HG02938 (cell line): Measurements from ENCODE around the gene PARP3.

Experiments
- ATAC-seq: cut with Tn5 transposase; IDR thresholded peaks from one replicate; pipeline ENCODE4 v1.9.1; 2021; ENCODE audit warnings: mild to moderate bottlenecking, moderate library complexity; ENCODE audit not compliant: unreplicated experiment

PARP3 gene

DNA sequence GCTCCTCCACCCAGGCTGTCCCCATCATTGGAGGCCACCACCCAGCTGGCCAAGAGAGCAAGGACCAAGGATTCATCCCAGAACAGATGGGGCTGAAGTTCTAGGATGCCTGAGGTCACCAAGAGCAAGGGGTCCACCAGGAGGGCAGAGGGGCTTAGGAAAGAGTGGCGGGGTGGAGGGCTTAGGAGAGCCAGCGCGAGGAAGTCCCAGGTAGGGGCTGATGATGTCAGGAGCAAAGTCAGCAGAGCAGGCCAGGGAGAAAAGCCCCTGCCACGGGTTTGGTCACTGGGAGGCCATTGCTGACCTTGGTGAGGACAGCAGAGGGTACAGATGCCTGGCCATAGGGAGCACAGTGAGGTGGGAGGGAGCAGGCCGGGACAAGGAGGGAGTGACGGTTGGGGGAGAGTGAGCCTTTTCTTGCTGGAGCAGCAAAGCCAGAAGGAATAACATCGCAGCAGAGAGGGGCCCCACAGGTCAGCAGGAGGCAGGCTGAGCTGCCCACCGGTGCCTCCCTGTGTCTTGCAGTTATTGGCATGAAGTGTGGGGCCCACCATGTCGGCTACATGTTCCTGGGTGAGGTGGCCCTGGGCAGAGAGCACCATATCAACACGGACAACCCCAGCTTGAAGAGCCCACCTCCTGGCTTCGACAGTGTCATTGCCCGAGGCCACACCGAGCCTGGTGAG lies 5.2 kb downstream of the PARP3 start:
- ATAC-seq = no peak

DNA sequence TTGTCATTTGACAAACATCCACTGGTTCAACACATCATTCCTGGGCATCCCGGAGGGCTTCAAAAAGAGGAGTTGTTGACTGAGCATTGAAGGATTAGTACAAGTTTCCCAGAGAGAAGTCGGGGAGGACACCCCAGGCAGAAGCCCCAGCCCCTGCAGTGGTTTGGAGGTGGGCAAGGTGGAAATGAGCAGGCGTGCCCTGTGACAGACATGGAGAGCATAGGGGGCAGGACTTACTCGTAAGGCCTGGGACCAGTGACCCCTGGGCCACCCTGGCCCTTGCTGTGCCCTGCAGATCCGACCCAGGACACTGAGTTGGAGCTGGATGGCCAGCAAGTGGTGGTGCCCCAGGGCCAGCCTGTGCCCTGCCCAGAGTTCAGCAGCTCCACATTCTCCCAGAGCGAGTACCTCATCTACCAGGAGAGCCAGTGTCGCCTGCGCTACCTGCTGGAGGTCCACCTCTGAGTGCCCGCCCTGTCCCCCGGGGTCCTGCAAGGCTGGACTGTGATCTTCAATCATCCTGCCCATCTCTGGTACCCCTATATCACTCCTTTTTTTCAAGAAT lies 5.9 kb downstream of the PARP3 start:
- ATAC-seq = no peak

DNA sequence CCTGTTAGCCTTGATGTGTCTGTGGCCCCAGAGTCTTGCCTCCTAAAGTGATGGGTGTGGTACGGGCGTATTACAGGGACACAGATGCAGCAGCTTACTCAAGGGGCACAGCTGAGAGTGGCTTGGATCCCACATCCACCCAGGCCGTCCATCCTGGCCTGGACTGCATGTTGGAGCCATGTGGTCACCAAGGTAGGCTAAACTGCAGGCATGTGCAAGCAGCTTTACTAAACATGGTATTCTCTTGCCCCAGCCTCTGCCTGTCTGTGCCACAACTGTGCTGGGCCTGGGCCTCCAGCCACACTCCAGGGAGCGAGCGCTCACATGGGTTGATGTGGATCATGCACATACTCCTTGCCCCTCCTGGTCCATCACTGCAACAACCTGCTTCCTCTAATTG lies 7.0 kb downstream of the PARP3 start:
- no peak for ATAC-seq

DNA sequence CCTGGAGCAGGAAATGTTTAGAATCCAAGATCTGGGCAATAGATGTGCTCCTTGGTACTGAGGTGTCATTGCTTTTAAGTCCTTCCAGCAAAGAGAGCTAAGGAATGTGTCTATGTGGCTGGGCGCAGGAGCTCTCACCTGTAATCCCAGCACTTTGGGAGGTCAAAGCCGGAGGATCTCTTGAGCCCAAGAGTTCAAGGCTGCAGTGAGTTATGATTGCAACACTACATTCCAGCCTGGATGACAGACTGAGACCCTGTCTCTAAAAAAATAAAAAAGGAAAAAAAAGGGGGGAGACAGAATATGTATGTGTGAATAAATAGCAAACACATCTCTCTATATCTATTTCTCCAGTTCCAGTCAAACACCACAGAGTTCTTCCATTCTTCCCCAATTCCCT lies 8.7 kb downstream of the PARP3 start:
- ATAC-seq = no peak

DNA sequence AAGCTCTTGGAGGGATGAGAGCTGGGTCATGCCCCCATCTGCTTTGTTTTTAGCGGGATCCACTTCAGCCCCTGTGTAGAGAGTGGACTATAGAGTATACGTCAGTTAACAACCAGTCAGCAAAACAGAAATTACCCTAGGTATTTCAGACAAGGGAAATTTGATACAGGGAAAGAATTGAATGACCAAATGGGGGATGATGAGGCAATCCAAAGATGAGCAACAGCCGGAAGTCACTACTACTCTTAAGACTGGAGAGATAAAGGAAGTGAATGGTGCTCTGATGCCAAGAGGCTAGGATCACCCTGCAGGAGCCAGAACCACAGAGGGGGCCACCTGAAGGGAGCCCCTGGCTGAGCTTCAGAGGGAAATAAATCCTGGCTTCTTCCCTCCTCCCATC lies 11.3 kb downstream of the PARP3 start:
- ATAC-seq = no peak

DNA sequence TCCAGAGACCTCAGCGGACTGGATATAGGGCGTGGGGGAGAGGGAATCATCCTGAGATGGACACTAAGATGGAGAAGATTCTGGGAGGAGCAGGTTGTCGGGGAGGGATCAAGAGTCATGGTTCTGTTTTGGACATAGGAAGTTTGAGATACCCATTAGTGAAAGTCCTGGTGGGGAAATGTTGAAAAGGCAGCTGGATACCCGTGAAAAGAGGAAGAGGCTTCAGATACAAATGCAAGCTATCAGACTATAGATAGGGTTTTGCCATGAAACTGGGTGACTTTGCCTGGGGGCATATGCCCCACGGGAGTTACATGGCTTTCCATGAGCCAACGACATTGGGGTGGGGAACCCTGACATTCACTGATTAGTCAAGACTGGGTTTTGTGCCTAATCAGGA lies 11.9 kb downstream of the PARP3 start:
- no peak for ATAC-seq

DNA sequence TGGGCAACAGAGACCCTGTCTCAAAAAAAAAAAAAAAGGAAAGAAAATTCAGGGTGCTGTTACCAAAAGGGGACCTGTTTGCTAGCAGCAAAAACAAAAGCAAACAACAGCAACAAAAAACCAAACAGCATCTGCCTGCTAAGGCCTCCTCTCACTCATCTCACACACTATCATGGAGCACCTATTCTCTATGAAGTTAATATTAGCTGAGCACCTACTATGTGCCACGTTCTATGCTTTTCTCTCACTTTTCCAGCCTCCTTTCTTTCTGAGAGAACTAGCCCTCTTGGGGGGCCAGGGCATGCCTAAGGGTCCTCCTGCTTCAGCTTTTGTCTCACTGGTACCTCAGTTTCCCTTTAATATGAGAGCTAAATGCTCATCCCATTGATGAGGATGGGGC lies 12.6 kb downstream of the PARP3 start:
- no peak for ATAC-seq

DNA sequence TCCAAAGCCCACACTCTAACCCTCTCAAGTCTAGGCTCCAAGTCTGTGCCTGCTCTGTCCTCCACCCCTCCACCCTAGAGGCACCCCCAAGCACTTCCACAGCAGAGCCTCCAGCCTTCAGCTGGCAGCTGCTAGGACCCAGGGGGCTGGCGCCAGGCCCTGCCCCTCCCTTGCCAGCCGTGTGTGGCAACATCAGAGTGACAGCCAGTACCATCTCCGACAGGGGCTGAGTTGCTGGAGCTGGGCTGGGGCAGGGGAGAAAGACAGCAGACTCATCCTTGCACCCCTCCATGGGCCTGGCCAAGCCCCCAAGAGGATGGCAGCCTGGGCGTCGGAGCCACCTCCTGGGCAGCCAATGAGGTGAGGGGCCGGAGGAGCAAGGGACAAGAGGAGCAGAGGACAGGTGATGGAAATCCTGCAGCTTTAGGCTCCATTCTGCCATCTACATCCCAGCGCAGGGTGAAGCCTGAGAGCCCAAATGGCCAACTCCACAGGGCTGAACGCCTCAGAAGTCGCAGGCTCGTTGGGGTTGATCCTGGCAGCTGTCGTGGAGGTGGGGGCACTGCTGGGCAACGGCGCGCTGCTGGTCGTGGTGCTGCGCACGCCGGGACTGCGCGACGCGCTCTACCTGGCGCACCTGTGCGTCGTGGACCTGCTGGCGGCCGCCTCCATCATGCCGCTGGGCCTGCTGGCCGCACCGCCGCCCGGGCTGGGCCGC lies 13.2 kb downstream of the PARP3 start, which contains the start of gene GPR62:
GPR62 (plus strand) TSS at position 207 of the 718 bp plus-strand sequence; CDS start at position 479, 272 bp downstream.
- ATAC-seq = no peak

DNA sequence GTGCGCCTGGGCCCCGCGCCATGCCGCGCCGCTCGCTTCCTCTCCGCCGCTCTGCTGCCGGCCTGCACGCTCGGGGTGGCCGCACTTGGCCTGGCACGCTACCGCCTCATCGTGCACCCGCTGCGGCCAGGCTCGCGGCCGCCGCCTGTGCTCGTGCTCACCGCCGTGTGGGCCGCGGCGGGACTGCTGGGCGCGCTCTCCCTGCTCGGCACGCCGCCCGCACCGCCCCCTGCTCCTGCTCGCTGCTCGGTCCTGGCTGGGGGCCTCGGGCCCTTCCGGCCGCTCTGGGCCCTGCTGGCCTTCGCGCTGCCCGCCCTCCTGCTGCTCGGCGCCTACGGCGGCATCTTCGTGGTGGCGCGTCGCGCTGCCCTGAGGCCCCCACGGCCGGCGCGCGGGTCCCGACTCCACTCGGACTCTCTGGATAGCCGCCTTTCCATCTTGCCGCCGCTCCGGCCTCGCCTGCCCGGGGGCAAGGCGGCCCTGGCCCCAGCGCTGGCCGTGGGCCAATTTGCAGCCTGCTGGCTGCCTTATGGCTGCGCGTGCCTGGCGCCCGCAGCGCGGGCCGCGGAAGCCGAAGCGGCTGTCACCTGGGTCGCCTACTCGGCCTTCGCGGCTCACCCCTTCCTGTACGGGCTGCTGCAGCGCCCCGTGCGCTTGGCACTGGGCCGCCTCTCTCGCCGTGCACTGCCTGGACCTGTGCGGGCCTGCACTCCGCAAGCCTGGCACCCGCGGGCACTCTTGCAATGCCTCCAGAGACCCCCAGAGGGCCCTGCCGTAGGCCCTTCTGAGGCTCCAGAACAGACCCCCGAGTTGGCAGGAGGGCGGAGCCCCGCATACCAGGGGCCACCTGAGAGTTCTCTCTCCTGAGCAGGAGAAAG lies 14.0 kb downstream of the PARP3 start:
- no peak for ATAC-seq

DNA sequence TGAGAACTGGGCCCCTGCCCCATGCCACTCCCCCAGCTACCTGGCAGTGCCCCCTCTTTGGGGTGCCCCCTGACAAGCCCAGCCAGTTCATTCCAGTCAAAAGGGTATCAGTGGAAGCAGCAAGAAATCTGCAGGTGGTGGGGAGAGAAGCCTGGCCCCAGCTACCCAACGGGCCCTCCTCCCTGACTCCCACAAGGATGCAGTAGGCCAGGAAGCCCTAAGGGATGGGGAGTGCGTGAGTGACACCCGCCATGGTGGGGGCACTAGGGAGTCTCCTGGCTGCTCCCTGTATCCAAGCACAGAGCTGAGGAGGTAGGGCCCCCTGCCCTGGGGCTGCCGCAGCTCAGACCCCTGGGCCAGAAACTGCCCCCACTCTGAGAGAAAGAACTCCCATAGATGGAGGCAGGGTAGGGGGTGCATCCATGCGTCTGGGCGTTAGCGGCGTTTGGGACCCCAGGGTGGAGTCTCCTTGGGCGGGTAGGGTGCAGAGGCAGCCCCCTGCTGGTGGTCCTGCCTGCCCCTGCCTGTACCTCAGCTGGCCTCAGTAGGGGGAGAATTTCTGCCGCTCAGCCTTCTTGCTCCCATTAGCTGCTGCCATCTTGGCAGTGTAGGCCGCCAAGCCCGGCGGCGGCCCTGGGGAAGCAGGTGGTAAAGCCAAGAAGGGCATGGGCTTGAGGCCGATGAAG lies 15.5 kb downstream of the PARP3 start:
- ATAC-seq = no peak

DNA sequence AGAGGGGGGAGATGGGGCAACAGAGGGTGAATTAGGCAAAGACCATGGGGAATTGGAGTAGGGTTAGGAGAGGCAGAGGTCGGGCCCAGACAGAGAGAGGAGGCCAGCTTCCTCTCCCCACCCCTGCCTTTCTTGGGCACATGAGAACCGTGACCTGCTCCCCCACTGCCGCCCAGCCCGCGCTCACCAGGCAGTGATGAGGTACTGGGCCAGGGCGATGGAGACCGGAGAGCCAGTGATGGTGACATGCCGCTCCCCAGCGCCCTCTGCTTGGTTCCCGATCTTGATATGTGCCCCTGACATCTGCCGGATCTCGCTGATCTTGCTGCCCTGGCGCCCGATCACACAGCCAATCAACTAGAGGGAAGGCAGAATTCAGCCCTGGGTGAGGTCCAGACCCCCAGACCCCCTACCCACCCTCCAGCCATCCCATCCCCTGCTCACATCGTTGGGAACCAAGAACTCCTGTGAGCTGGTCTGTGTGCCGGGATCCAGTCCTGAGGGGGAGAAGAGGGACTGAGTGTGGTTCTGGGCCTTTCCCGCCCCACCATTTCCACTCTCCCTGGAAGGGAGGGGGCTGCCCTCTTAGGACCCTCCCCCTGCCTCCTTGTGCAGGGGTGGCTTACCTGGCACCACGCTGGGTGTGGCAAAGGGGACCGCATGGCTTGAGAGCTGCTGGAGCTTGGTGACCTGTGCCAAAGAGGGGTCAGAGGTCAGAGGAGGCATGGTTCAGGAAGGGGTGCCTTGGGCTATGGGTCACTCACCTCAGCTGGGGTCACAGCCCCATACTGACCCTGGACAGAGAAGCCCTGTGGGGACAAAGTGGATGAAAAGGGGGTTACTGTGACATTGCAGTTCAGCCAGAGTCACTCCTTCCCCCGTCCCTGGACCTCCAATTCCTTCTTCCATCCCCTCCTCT lies 16.7 kb downstream of the PARP3 start:
- ATAC-seq = no peak

DNA sequence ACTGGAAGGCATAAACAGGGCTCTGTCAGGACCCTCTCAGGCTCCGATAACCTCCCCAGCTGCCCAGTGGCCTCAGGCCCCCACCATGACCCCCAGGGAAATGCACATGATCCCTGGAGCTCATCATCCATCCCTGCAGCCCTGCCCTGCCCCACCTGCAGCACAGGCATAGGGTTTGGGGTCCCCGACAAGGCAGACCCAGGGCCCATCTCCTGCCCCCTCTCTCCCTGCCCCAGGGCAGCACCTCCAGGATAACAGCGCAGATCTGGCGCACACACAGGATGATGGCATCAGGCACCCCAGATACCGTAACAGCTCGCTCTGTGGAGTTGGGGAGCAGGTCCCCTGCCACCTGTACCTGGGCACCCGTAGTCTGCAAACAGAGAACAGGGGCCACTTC lies 17.5 kb downstream of the PARP3 start:
- ATAC-seq = no peak

DNA sequence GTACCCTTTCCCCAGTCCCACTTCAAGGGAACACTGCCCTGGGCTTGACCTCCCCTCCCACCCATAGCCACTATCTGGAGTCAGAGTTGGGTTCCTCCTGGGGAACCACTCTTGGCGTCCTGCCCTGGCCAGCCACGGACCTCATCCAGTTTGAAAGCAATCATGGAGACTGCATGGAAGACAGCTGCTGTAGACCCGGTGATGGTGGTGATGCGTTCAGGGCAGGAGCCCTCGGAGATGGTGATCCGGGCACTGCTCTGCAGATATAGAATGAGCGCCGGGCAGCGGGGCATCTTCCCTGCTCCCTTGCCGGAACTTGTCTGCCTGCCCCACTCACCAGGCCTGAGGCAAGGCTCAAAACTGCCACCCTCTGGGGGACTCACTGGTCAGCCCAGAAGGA lies 18.2 kb downstream of the PARP3 start:
- ATAC-seq = no peak

DNA sequence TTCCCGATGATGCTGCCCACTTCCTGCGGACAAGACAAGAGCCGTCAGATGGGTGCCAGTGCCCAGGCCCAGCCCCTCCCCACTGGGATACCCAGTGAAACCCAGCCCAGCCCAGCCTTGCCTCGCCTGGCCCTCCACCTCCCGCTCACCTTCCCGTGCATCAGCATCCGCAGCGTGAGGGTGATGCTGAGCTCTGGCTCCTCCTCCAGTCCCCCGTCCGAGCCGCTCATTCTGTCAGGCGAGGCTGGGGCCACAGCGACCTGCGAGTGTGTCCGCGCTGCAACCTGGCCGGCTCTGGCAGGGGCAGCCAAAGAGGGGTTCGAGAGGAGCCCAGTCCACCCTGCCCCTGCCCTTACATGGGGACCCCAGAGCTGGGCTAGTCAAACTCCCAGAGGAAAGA lies 18.8 kb downstream of the PARP3 start:
- ATAC-seq = no peak

DNA sequence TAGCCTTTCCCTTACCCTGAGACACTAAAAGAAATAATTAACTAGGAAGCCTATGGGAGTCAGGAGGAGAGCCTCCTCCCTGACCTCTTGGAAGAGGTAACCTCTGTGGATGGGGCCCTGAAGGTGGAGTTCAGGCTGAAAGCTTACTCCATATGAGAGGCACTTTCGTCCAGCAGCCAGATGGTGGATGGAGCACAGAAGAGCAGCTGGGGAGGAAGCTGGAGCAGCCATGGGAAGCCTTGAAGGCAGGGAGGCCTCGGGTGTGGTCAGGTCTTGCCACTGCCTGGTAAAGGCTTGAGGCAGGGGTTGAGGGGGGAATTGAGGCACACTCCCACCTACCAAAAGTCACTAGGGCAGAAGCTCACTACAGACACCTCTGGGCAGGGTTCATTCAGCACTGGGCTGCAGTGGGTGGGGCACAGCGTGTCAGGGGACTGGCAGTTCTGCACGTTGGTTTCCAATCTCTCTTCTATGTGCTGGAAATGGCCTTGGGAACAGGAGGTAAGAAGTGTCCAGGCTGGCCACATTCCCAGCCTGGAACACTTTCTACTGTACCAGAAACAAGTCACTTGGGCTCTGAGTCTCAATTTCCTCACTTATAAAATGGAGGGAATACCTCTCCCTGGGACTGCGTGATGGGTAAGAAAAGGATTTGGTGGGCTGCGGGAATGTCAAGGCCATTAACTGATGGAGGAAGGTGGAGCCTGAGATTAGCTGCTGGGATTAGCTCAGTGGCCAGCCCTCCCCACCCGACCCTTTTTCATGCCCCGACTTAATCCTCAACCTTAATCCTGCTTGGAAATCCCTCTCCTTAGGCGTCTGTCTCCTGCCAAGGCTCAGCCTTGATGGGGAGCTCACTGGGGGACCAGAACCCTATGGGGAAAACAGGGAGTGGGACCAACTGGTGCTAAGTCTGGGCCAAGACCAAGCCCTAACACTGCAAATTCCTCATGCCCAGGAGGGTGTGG lies 19.7 kb downstream of the PARP3 start:
- no peak for ATAC-seq

DNA sequence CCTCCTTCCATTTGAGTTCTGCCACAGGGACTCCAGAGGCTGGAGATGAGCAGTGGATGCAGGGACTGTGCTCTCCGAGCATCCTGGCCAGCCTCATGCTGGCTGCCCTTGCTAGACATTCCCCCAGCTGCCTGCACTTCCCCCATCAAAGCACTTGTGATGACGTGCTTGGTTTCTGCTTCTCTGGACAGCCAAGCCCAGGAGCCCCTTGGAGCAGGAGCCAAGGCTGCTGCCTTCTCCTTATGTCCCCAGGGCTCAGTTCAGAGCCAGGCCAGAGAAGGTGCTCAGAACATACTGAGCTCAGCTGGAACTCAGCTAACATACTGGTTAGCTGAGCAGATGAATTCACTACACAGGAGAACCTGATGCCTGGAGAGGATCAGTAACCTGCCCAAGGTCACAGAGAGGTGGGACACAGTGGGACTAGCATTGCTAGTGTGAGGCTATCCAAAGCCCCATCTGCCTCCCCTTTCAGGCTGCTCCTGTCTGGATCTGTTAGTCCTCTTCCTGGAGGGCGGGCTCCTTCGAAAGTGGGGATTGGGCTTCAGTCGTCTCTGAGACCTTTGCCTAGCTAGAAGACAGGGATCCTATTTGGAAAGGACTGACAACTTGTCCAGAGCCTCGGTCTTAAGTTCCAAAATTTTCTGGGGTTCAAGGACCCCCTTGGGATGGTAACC lies 20.8 kb downstream of the PARP3 start:
- ATAC-seq = no peak

DNA sequence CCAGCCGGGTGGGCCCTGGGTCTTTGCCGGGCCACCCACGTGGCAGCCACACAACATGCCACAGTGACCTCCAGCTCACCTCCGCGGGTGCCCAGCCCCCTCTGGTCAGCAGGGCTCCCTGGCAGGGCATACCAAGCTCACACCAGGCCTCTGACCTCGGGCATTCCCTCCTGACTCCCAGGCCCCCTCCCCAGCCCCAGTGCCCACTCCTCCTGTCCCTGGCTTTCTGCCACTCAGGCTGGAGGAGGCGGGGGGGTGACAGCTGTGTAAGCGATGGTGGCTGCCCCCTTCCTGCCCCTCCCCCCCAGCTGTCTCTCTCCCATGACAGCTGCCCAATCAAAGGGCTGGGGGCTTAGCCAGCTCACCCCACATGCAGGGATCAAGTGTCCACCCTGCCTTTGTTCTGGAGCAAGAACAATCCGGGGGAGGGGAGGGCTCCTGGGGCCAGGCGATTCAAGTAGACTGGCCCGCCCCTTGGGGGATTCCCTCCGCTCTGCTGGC lies 21.8 kb downstream of the PARP3 start:
- no peak for ATAC-seq

DNA sequence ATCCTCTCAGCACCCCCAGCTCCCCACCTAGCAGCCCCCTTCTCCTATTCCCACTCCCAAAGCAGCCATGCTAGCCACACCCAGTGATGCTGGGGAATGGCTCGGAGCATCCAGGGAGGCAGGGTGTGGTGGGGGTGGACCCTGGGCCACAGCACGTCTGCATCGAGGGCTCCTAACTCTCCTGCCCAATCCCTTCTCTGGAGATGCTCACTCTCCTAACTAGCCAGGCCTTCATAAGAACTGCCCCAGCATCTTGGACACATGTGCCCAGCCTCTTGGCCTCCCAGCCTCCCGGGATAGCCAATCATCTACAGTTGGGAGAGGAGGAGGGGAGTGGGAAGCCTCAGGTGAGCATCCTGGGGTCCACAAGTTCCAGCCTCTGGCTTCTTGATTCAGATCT lies 22.4 kb downstream of the PARP3 start:
- no peak for ATAC-seq
